Right cardiac atrium (tissue), 5 donors: ENCODE data around the gene TSGA10IP. TPM values are rescaled to one million over a fixed set of nuclear protein-coding genes. Genes with fewer than 3 reads are reported as not detected.

Source experiments
- ATAC-seq, 2 donors: fragments of 200-7000 bp; cut with Tn5 transposase; one replicate each; pipeline versions ENCODE4 v1.8.0 to v1.9.1; 2020; ENCODE audit warnings: moderate library complexity in 2 of 2, mild to moderate bottlenecking in 1 of 2
- DNase-seq, 3 donors: peaks; one replicate each; pipeline ENCODE4 v3.0.0-alpha.2; 2020
- H3K27ac ChIP-seq: one replicate; pipeline ENCODE4 v1.5.1; 2013; ENCODE audit warnings: mild to moderate bottlenecking, low read length, control low read depth, moderate library complexity
- H3K27me3 ChIP-seq: one replicate; pipeline ENCODE4 v1.6.1; 2013; ENCODE audit not compliant: control insufficient read depth, insufficient read depth
- H3K4me1 ChIP-seq: one replicate; pipeline ENCODE4 v1.6.1; 2013; ENCODE audit warnings: low read length; ENCODE audit not compliant: control insufficient read depth, insufficient read depth
- H3K4me3 ChIP-seq: one replicate; pipeline ENCODE4 v1.5.1; 2013; ENCODE audit warnings: low read length, control low read depth
- H3K9me3 ChIP-seq: one replicate; pipeline ENCODE4 v1.6.1; 2013; ENCODE audit warnings: low read length; ENCODE audit not compliant: control insufficient read depth
- WGBS: extraction: QIAGEN DNeasy Blood & Tissue Kit; methylation state at CpG from one replicate; pipeline ENCODE4 v1.1.7; 2013; 5-methylcytosine and 5-hydroxymethylcytosine counted together
- intact Hi-C, 4 donors: fragments of 100-400 bp; cut with DNase I; formaldehyde crosslinking; loops; one replicate each; pipeline versions ENCODE4 v1.11.0 to v1.14.0; 2022 to 2023
- polyA plus RNA-seq: library from polyadenylated mRNA; stranded (reverse); fragments of 200-250 nt; gene quantifications from one replicate; pipeline ENCODE4 v1.2.3, GENCODE V29; 2013
- total RNA-seq, 4 donors: library from RNA; stranded (reverse); fragmentation: NEBNext Ultra II Directional; extraction: Animal tissue kit (Norgen Biotek cat#: 25700); gene quantifications; one replicate each; pipeline ENCODE4 v1.2.1, GENCODE V29; 2021
- donor health status: healthy with polysubstance abuse.
- donor health status: DM: no; HTN: yes; CAD: no.
- donor health status: DM: no; HTN: no; CAD: no.
- donor health status: DM: no; HTN: yes; CAD: no; lungs with severe emphysema.
- donor health status: DM: yes; HTN: yes; CAD: no.

Gene TSGA10IP
- total and polyA plus RNA-seq, 5 donors = not detected

GRCh38 chr11:65997286-65997685 lies 52.0 kb downstream of the TSGA10IP start:
- intact Hi-C loops = no loop called here
- H3K4me1 ChIP-seq = no peaks in the 10 kb centered on the region

DNA sequence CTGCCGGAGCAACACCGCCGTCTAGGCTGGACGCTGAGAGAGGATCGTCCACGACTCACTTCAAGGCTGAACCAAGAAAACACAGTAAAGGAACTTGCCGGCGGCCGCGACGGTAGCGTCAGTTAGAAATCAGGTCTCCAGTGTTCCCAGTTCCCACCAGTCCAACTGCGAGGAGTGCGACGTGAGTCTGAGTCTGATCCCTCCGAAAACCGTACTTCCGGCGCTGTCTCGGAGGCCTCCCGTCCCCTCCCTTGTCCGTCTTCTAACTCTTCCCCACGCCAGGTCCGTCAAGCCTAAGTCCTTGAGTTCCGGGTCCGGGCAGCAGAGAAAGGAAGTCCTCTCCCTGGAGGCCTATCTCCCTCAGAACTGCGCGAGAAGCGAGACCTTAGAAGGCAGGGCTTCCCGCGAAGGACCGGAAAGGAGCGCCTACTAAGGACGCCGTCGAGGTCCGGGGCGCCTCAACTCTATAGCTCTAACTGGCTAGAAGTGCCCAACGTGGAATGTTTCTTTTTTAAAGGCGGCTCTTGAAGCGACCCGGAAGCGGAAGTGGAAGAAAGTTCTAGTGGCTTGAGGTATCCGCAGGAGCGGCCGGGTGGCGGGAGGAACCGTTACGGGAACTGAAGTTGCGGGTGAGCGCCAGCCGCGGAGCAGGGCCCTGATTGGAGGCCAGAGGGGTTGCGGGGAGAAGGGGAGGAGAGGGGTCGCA lies 56.8 kb downstream of the TSGA10IP start, which contains the start of the genes BANF1 and EIF1AD:
BANF1 (plus strand) TSS at position 562 of the 706 bp plus-strand sequence. CDS start 748 bp downstream, outside the sequence.
EIF1AD (minus strand) TSS at position 216 of the 706 bp plus-strand sequence. CDS start 1,768 bp downstream, outside the sequence.
- under 1% methylated on average over 55 of the region's 55 CpGs for WGBS
- peak within 1 kb of the TSS; percentile 99 for H3K27ac ChIP-seq
- ATAC-seq (peak; percentile 92 to 93), DNase-seq (peak; percentile 92 to 94 (median 93))
- peak within 1 kb of the TSS; percentile 83 for H3K4me3 ChIP-seq
- H3K27me3 ChIP-seq = no peaks in the 10 kb centered on the region
- intact Hi-C loops = loop anchor here in 1 of 4 donors (5.0 kb wide), 1 partner anchor 35 kb away; no protein-coding TSS in a partner anchor
- H3K4me1 ChIP-seq = peaks cover 5% of the 10 kb centered on the region
- no peaks in the 10 kb centered on the region for H3K9me3 ChIP-seq

More at GRCh38 chr11:65997286-65997685, 52.0 kb downstream of the TSGA10IP start:
- H3K27me3 ChIP-seq = no peaks in the 10 kb centered on the region
- no peak overlapping the region for H3K4me3 ChIP-seq
- WGBS = 78% methylated on average over 2 of the region's 2 CpGs
- H3K27ac ChIP-seq = no peak overlapping the region
- ATAC-seq (no peak), DNase-seq (no peak)
- H3K9me3 ChIP-seq = no peaks in the 10 kb centered on the region

- whole genome bisulfite sequencing = under 1% methylated on average over 40 of the region's 40 CpGs
- peak overlapping the region; percentile 83 for H3K4me3 ChIP-seq
- H3K9me3 ChIP-seq = no peaks in the 10 kb centered on the region
- H3K27ac ChIP-seq = peak overlapping the region; percentile 99
- peaks cover 5% of the 10 kb centered on the region for H3K4me1 ChIP-seq
- H3K27me3 ChIP-seq = no peaks in the 10 kb centered on the region
- DNase-seq (peak in 2 of 3 donors; percentile 55 to 81), ATAC-seq (peak; percentile 87 to 88)
- intact Hi-C loops = loop anchor here in 1 of 4 donors (5.0 kb wide), 1 partner anchor 35 kb away; no protein-coding TSS in a partner anchor
These were observed 57.5 kb downstream of the TSGA10IP start for GRCh38 chr11:66002648-66003225.

- ATAC-seq (no peak), DNase-seq (peak in 1 of 3 donors; percentile 40)
- peak overlapping the region; percentile 83 for H3K4me3 ChIP-seq
- no peak overlapping the region for H3K27ac ChIP-seq
- no peaks in the 10 kb centered on the region for H3K27me3 ChIP-seq
- no peaks in the 10 kb centered on the region for H3K9me3 ChIP-seq
- peaks cover 5% of the 10 kb centered on the region for H3K4me1 ChIP-seq
- intact Hi-C loops = loop anchor here in 1 of 4 donors (5.0 kb wide), 1 partner anchor 36 kb away; no protein-coding TSS in a partner anchor
- WGBS = 63% methylated on average over 6 of the region's 6 CpGs
These were observed 58.0 kb downstream of the TSGA10IP start for GRCh38 chr11:66003291-66003690.

GRCh38 chr11:66004186-66004585 lies 58.9 kb downstream of the TSGA10IP start:
- no peak overlapping the region for H3K27ac ChIP-seq
- 80% methylated on average over 4 of the region's 4 CpGs for WGBS
- DNase-seq (no peak), ATAC-seq (no peak)
- H3K4me1 ChIP-seq = peaks cover 5% of the 10 kb centered on the region
- H3K9me3 ChIP-seq = no peaks in the 10 kb centered on the region
- no peaks in the 10 kb centered on the region for H3K27me3 ChIP-seq
- H3K4me3 ChIP-seq = no peak overlapping the region
- intact Hi-C loops = loop anchor here in 1 of 4 donors (5.0 kb wide), 1 partner anchor 37 kb away; no protein-coding TSS in a partner anchor

- H3K27me3 ChIP-seq = no peaks in the 10 kb centered on the region
- intact Hi-C loops = no loop called here
- DNase-seq = no peak
- WGBS = 80% methylated on average over 13 of the region's 13 CpGs
- no peak overlapping the region for H3K4me3 ChIP-seq
- peaks cover 5% of the 10 kb centered on the region for H3K4me1 ChIP-seq
- no peak for ATAC-seq
- H3K27ac ChIP-seq = no peak overlapping the region
- H3K9me3 ChIP-seq = no peaks in the 10 kb centered on the region
These were observed 61.0 kb downstream of the TSGA10IP start for GRCh38 chr11:66006134-66006890.

GRCh38 chr11:66006891-66007176 lies 61.6 kb downstream of the TSGA10IP start:
- Histone ChIP-seq H3K4me1 (peaks cover 5% of the 10 kb centered on the region), H3K27me3 (no peaks in the 10 kb centered on the region), H3K4me3 (no peak overlapping the region), H3K27ac (no peak overlapping the region), H3K9me3 (no peaks in the 10 kb centered on the region)
- 85% methylated on average over 4 of the region's 4 CpGs for WGBS
- DNase-seq (no peak), ATAC-seq (no peak)
- intact Hi-C loops = no loop called here

DNA sequence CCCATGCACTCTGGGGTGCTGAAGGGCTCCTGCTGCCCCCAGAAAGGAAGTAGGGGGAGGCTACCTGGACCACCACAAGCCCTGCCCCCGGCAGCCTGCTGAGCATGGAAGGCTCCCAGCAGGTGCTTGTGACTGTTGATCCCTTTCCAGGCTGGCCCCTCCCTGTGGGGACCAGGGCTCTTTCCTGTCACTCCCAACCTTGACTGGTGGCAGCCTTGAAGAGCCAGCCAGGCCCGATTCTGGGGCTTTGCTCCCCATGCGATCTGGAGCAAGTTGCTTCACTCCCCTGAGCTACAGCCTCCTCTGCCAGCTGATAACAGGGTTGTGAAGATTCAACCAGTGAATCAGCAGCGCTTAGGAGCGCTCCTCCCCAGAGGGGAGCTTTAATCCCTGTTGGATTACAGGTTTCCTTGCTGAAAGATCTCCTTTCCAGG lies 61.9 kb downstream of the TSGA10IP start:
- Histone ChIP-seq H3K27ac (no peak overlapping the region), H3K4me3 (no peak overlapping the region), H3K9me3 (no peaks in the 10 kb centered on the region), H3K4me1 (peaks cover 5% of the 10 kb centered on the region), H3K27me3 (no peaks in the 10 kb centered on the region)
- ATAC-seq (no peak), DNase-seq (no peak)
- 45% methylated on average over 5 of the region's 5 CpGs for WGBS
- intact Hi-C loops = no loop called here

GRCh38 chr11:66008095-66008467 lies 62.8 kb downstream of the TSGA10IP start:
- DNase-seq = no peak
- no peaks in the 10 kb centered on the region for H3K27me3 ChIP-seq
- no peak overlapping the region for H3K27ac ChIP-seq
- ATAC-seq = no peak
- H3K4me3 ChIP-seq = no peak overlapping the region
- no peaks in the 10 kb centered on the region for H3K9me3 ChIP-seq
- H3K4me1 ChIP-seq = peaks cover 5% of the 10 kb centered on the region
- 82% methylated on average over 2 of the region's 2 CpGs for whole genome bisulfite sequencing
- intact Hi-C loops = no loop called here

DNA sequence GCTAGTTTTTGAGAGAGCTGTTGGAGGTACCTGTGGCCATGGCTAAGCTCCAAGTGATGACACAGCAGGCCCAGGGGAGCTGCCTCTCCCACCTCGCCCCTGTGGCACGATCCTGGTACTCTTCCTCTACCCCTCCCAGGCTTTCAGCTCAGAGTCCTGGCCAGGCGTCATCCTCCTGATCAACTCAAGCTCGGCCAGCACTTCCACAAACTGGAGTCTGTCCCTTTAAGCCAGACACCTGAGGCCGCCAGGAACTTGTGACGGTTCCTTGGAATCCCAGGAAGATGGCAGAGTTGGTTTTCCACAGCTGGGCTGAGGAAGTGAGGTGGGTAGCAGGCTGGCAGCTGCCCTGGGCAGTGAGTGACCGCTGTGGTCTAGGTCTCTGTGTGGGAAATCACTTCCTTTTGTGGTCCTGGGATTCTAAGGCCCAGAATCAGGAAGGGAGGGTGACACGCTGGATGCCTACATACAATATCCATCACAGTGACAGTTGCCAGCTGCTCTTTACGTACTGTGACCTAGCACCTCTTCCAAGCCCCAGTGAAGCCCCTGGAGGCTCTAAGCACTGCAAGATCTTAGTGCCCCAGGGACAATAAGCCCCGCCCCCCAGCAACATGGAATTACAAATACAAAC lies 63.3 kb downstream of the TSGA10IP start:
- no peaks in the 10 kb centered on the region for H3K9me3 ChIP-seq
- peaks cover under 1% of the 10 kb centered on the region for H3K4me1 ChIP-seq
- H3K27me3 ChIP-seq = no peaks in the 10 kb centered on the region
- intact Hi-C loops = no loop called here
- 54% methylated on average over 10 of the region's 10 CpGs for WGBS
- ATAC-seq (no peak), DNase-seq (no peak)
- no peak overlapping the region for H3K27ac ChIP-seq
- H3K4me3 ChIP-seq = no peak overlapping the region
